ENCODE data around the gene ENSA.
"Not testable (repeated sequence)": the region's sequence is repeated elsewhere in the genome, so short reads cannot be mapped to it uniquely, and the experiment has no call there.

GRCh38 chr1:150581437-150581836 lies 48.0 kb downstream of the ENSA start:
- TF ChIP-seq CTCF, POLR2A (IDR thresholded peaks at IDR 0.05): not testable (repeated sequence)
